Measurements from ENCODE around the gene DSTYK. TPM values are rescaled to one million over a fixed set of nuclear protein-coding genes. Genes with fewer than 3 reads are reported as not detected.
"Not testable (repeated sequence)": the region's sequence is repeated elsewhere in the genome, so short reads cannot be mapped to it uniquely, and the experiment has no call there.

DSTYK gene
- total and polyA plus RNA-seq, 3 donors from 2014 or later, result 15.2 to 17.2 (median 15.4) TPM

- TF ChIP-seq CTCF (IDR thresholded peaks at IDR 0.05), result no peak
- TF ChIP-seq POLR2A (IDR thresholded peaks at IDR 0.05), result no peak
- Histone ChIP-seq H3K4me3 (no peak overlapping the region), H3K9me3 (no peaks in the 10 kb centered on the region), H3K4me1 (peaks cover 13% of the 10 kb centered on the region), H3K27ac (no peak overlapping the region), H3K27me3 (no peaks in the 10 kb centered on the region), H3K36me3 (ENCODE audit: low read depth, missing control alignments) (no peaks in the 10 kb centered on the region)
- 94 to 96% methylated on average over 2 of the region's 2 CpGs for WGBS, 2 donors
- DNase-seq, result no peak
- intact Hi-C loops (cut with DNase I; ENCODE audit: low total_unique reads), result no loop called here
Measured at GRCh38 chr1:205182930-205183329, 28.6 kb downstream of the DSTYK start.

DNA sequence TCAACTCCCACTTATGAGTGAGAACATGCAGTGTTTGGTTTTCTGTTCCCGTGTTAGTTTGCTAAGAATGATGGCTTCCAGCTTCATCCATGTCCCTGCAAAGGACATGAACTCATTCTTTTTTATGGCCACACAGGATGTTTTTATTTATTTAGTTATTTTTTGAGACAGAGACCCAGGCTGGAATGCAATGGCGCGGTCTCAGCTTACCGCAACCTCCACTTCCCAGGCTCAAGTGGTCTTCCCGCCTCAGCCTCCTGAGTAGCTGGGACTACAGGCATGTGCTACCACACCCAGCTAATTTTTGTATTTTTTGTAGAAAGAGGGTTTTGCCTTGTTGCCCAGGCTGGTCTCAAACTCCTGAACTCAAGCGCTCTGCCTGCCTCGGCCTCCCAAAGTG is 31.2 kb downstream of the DSTYK start:
- intact Hi-C loops (cut with DNase I; ENCODE audit: low total_unique reads); H3K4me3 ChIP-seq; H3K4me1 ChIP-seq; H3K27ac ChIP-seq; H3K9me3 ChIP-seq; H3K36me3 ChIP-seq (ENCODE audit: low read depth, missing control alignments); DNase-seq; H3K27me3 ChIP-seq: not testable (repeated sequence)
- WGBS, 2 donors, result 82 to 87% methylated on average over 7 of the region's 7 CpGs

DNA sequence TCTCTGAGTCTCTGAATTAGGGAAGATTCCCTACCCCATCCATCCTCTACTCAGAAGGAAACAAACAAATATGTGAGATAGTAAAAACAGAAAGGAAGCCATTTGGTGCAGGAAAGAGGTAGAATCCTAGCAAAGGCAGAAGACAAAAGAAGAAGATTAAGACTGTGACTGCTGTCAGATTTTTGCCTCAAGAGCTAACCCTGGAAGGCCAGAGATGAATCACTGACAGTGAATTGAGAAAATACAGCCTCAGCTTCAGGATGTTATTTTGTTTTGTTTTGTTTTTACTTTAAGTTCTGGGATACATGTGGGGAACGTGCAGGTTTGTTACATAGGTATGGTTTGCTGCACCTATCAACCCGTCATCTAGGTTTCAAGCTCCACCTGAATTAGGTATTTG is 31.7 kb downstream of the DSTYK start:
- no peak for DNase-seq
- Histone ChIP-seq H3K27me3 (no peaks in the 10 kb centered on the region), H3K4me3 (no peak overlapping the region), H3K9me3 (no peaks in the 10 kb centered on the region), H3K27ac (no peak overlapping the region), H3K36me3 (ENCODE audit: low read depth, missing control alignments) (no peaks in the 10 kb centered on the region), H3K4me1 (peaks cover 5% of the 10 kb centered on the region)
- whole genome bisulfite sequencing, 2 donors, result 64 to 73% methylated on average over 2 of the region's 2 CpGs
- TF ChIP-seq POLR2A (IDR thresholded peaks at IDR 0.05), result no peak
- no peak for TF ChIP-seq CTCF (IDR thresholded peaks at IDR 0.05)
- intact Hi-C loops (cut with DNase I; ENCODE audit: low total_unique reads), result no loop called here

DNA sequence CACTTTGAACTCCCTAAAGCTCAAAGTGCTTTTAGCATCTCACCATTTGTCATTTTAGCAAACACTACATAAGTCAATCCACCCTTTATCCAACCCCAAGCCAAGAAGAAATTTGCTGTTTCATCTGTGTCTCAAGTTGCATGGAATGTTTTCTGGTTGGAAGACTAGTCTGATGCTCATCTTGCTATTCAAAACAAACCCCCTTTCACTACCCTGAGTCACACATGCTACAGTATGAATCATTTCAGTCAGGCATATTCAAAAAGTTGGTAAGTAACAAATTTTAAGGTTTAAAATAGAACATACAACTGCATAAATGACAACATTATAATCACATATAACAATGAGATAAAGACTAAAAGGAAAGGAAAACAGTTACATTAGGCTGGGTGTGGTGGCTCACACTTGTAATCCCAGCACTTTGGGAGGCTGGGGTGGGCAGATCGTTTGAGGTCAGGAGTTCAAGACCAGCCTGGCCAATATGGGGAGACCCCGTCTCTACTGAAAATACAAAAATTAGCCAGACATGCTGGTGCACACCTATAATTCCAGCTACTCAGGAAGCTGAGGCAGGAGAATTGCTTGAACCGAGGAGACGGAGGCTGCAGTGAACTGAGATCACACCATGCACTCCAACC is 38.7 kb downstream of the DSTYK start:
- no peaks in the 10 kb centered on the region for H3K9me3 ChIP-seq
- 89 to 92% methylated on average over 4 of the region's 4 CpGs for WGBS, 2 donors
- H3K4me1 ChIP-seq, result no peaks in the 10 kb centered on the region
- H3K27ac ChIP-seq, result no peak overlapping the region
- TF ChIP-seq POLR2A (IDR thresholded peaks at IDR 0.05) (no peak), CTCF (IDR thresholded peaks at IDR 0.05) (no peak)
- H3K27me3 ChIP-seq, result no peaks in the 10 kb centered on the region
- DNase-seq, result no peak
- intact Hi-C loops (cut with DNase I; ENCODE audit: low total_unique reads), result no loop called here
- no peak overlapping the region for H3K4me3 ChIP-seq
- H3K36me3 ChIP-seq (ENCODE audit: low read depth, missing control alignments), result no peaks in the 10 kb centered on the region

DNA sequence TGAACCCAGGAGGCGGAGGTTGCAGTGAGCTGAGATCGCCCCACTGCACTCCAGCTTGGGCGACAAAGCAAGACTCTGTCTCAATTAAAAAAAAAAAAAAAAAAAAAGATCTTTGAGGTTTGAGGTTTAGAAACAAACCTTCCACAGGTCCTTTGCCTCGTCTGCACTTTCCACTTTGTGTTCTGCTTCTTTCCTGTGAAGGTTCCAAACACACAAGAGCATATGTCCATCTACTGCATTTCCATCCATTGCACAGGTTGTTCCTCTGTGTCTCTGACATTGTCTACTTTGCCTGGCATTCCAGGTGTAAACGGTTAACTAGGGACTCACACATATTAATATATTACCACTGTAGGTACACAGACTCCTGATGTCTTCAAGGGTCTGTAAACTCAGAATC is 40.1 kb downstream of the DSTYK start:
- no peaks in the 10 kb centered on the region for H3K9me3 ChIP-seq
- H3K27me3 ChIP-seq, result no peaks in the 10 kb centered on the region
- no peak overlapping the region for H3K27ac ChIP-seq
- WGBS, 2 donors, result 90 to 91% methylated on average over 5 of the region's 5 CpGs
- no peak for TF ChIP-seq POLR2A (IDR thresholded peaks at IDR 0.05)
- TF ChIP-seq CTCF (IDR thresholded peaks at IDR 0.05), result no peak
- DNase-seq, result no peak
- no peak overlapping the region for H3K4me3 ChIP-seq
- intact Hi-C loops (cut with DNase I; ENCODE audit: low total_unique reads), result no loop called here
- H3K36me3 ChIP-seq (ENCODE audit: low read depth, missing control alignments), result no peaks in the 10 kb centered on the region
- H3K4me1 ChIP-seq, result no peaks in the 10 kb centered on the region
